Measurements from ENCODE around the gene ABCA8.

Gene ABCA8

GRCh38 chr17:68840073-68840472 is 115.1 kb downstream of the ABCA8 start:
- H3K9ac ChIP-seq (ENCODE audit: low read length): no peak overlapping the region
- no peaks in the 10 kb centered on the region for H3K9me3 ChIP-seq (ENCODE audit: insufficient read depth, low read length)
- H3K27me3 ChIP-seq (ENCODE audit: low read length): no peaks in the 10 kb centered on the region
- no peak overlapping the region for H3K4me3 ChIP-seq (ENCODE audit: insufficient read depth, low read length, poor library complexity, severe bottlenecking)
- no peaks in the 10 kb centered on the region for H3F3A ChIP-seq (ENCODE audit: insufficient read depth)
- H3K4me2 ChIP-seq (ENCODE audit: low read depth, low read length, poor library complexity, severe bottlenecking): no peak overlapping the region
- no peak overlapping the region for H2AFZ ChIP-seq (ENCODE audit: low read depth, low read length, severe bottlenecking)
- no peaks in the 10 kb centered on the region for H4K20me1 ChIP-seq (ENCODE audit: low read depth, low read length)
- H3K27ac ChIP-seq (ENCODE audit: low read depth, low read length): no peak overlapping the region
- no peaks in the 10 kb centered on the region for H3K36me3 ChIP-seq (ENCODE audit: low read length)
- no peak for TF ChIP-seq EZH2phosphoT487 (conservative IDR thresholded peaks at IDR 0.05; ENCODE audit: low read length)
- TF ChIP-seq, protein P1, sequence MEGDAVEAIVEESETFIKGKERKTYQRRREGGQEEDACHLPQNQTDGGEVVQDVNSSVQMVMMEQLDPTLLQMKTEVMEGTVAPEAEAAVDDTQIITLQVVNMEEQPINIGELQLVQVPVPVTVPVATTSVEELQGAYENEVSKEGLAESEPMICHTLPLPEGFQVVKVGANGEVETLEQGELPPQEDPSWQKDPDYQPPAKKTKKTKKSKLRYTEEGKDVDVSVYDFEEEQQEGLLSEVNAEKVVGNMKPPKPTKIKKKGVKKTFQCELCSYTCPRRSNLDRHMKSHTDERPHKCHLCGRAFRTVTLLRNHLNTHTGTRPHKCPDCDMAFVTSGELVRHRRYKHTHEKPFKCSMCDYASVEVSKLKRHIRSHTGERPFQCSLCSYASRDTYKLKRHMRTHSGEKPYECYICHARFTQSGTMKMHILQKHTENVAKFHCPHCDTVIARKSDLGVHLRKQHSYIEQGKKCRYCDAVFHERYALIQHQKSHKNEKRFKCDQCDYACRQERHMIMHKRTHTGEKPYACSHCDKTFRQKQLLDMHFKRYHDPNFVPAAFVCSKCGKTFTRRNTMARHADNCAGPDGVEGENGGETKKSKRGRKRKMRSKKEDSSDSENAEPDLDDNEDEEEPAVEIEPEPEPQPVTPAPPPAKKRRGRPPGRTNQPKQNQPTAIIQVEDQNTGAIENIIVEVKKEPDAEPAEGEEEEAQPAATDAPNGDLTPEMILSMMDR (IDR thresholded peaks at IDR 0.05; ENCODE audit: insufficient read depth, low read length, poor library complexity, severe bottlenecking): no peak
- no peaks in the 10 kb centered on the region for H3K79me2 ChIP-seq (ENCODE audit: insufficient read depth, low read length)
- no peaks in the 10 kb centered on the region for H3K9me2 ChIP-seq (replicated peaks; ENCODE audit: insufficient read depth, low read length)

DNA sequence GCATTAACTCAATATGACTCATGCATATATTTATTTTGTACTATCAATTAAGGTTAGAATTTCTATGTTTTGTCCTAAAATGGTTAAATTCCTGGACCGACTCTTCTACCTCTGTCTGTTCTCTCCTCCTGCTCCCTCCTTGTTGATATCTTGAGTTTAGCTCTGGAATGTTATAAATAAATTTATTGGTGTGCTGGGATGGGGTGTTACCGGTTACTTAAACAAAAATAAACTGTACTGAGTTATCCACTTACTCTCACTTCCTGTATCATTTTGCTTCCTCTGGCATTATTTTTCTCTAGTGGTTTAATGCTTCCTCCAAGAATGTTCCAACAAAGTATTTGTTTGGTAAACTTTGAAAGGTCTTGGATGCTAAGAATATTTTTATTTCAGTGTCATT is 120.1 kb downstream of the ABCA8 start:
- Histone ChIP-seq H3K27ac (ENCODE audit: low read depth, low read length) (no peak overlapping the region), H3K4me3 (ENCODE audit: insufficient read depth, low read length, poor library complexity, severe bottlenecking) (no peak overlapping the region), H3K9me3 (ENCODE audit: insufficient read depth, low read length) (no peaks in the 10 kb centered on the region), H3K4me2 (ENCODE audit: low read depth, low read length, poor library complexity, severe bottlenecking) (no peak overlapping the region), H3K27me3 (ENCODE audit: low read length) (no peaks in the 10 kb centered on the region), H3K9ac (ENCODE audit: low read length) (no peak overlapping the region), H3K36me3 (ENCODE audit: low read length) (no peaks in the 10 kb centered on the region), H3F3A (ENCODE audit: insufficient read depth) (no peaks in the 10 kb centered on the region), H3K9me2 (replicated peaks; ENCODE audit: insufficient read depth, low read length) (no peaks in the 10 kb centered on the region), H3K79me2 (ENCODE audit: insufficient read depth, low read length) (no peaks in the 10 kb centered on the region), H4K20me1 (ENCODE audit: low read depth, low read length) (no peaks in the 10 kb centered on the region), H2AFZ (ENCODE audit: low read depth, low read length, severe bottlenecking) (no peak overlapping the region)
- TF ChIP-seq, protein P1 (IDR thresholded peaks at IDR 0.05; ENCODE audit: insufficient read depth, low read length, poor library complexity, severe bottlenecking): no peak
- no peak for TF ChIP-seq EZH2phosphoT487 (conservative IDR thresholded peaks at IDR 0.05; ENCODE audit: low read length)

- Histone ChIP-seq H3K27me3 (ENCODE audit: low read length) (no peaks in the 10 kb centered on the region), H3K9me3 (ENCODE audit: insufficient read depth, low read length) (no peaks in the 10 kb centered on the region), H3K79me2 (ENCODE audit: insufficient read depth, low read length) (no peaks in the 10 kb centered on the region), H4K20me1 (ENCODE audit: low read depth, low read length) (no peaks in the 10 kb centered on the region), H3K4me2 (ENCODE audit: low read depth, low read length, poor library complexity, severe bottlenecking) (no peak overlapping the region), H3K27ac (ENCODE audit: low read depth, low read length) (no peak overlapping the region), H2AFZ (ENCODE audit: low read depth, low read length, severe bottlenecking) (no peak overlapping the region), H3K36me3 (ENCODE audit: low read length) (no peaks in the 10 kb centered on the region), H3K9me2 (replicated peaks; ENCODE audit: insufficient read depth, low read length) (no peaks in the 10 kb centered on the region), H3F3A (ENCODE audit: insufficient read depth) (no peaks in the 10 kb centered on the region), H3K4me3 (ENCODE audit: insufficient read depth, low read length, poor library complexity, severe bottlenecking) (no peak overlapping the region), H3K9ac (ENCODE audit: low read length) (no peak overlapping the region)
- TF ChIP-seq EZH2phosphoT487 (conservative IDR thresholded peaks at IDR 0.05; ENCODE audit: low read length): no peak
- TF ChIP-seq, protein P1 (IDR thresholded peaks at IDR 0.05; ENCODE audit: insufficient read depth, low read length, poor library complexity, severe bottlenecking): no peak
Measured at GRCh38 chr17:68834328-68834836, 120.8 kb downstream of the ABCA8 start.

Data from SU-DHL-6 (cell line).